Loucy (cell line): Measurements from ENCODE around the gene RPUSD1.

ENCODE experiments used
- H2AFZ ChIP-seq: fragments of 200-600 bp; sonication (generic); 2 replicates; pipeline ENCODE4 v1.6.0; 2016; ENCODE audit warnings: antibody characterized with exemption, mild to moderate bottlenecking, low read length, moderate library complexity
- H3F3A ChIP-seq: fragments of 200-600 bp; 2 replicates; pipeline ENCODE4 v1.6.0; 2016; ENCODE audit warnings: antibody characterized with exemption, low read depth, mild to moderate bottlenecking
- H3K27me3 ChIP-seq: fragments of 200-600 bp; sonication (generic); 2 replicates; pipeline ENCODE4 v1.6.1; 2014; ENCODE audit warnings: low read length, mild to moderate bottlenecking; ENCODE audit not compliant: insufficient read depth, poor library complexity, severe bottlenecking
- H3K36me3 ChIP-seq: fragments of 200-600 bp; sonication (generic); 2 replicates; pipeline ENCODE4 v1.6.1; 2016; ENCODE audit warnings: low read length; ENCODE audit not compliant: insufficient read depth
- H3K4me1 ChIP-seq: fragments of 200-600 bp; sonication (generic); 2 replicates; pipeline ENCODE4 v1.5.1; 2014; ENCODE audit warnings: low read length, mild to moderate bottlenecking; ENCODE audit not compliant: insufficient read depth, poor library complexity, severe bottlenecking
- H3K4me2 ChIP-seq: fragments of 200-600 bp; sonication (generic); 2 replicates; pipeline ENCODE4 v1.6.0; 2014; ENCODE audit warnings: antibody characterized with exemption, low read length, low read depth, mild to moderate bottlenecking; ENCODE audit not compliant: poor library complexity, severe bottlenecking
- H3K4me3 ChIP-seq: fragments of 200-600 bp; sonication (generic); 2 replicates; pipeline ENCODE4 v1.5.1; 2014; ENCODE audit warnings: low read length, mild to moderate bottlenecking, mixed read lengths; ENCODE audit not compliant: poor library complexity, severe bottlenecking
- H3K79me2 ChIP-seq: fragments of 200-600 bp; sonication (generic); 2 replicates; pipeline ENCODE4 v1.6.1; 2014; ENCODE audit warnings: low read length; ENCODE audit not compliant: insufficient read depth
- H3K9ac ChIP-seq: fragments of 200-600 bp; sonication (generic); 2 replicates; pipeline ENCODE4 v1.6.0; 2014; ENCODE audit warnings: mild to moderate bottlenecking, low read depth, low read length, moderate library complexity; ENCODE audit not compliant: poor library complexity, severe bottlenecking
- H3K9me2 ChIP-seq: fragments of 200-600 bp; sonication (generic); replicated peaks from 2 replicates; pipeline ENCODE4 v1.6.1; 2016; ENCODE audit warnings: low read depth, low read length, mixed read lengths
- H3K9me3 ChIP-seq: fragments of 200-600 bp; sonication (generic); 2 replicates; pipeline ENCODE4 v1.6.1; 2014; ENCODE audit warnings: mild to moderate bottlenecking, antibody characterized with exemption, low read length, low read depth; ENCODE audit not compliant: insufficient read depth
- H4K20me1 ChIP-seq: fragments of 200-600 bp; sonication (generic); 2 replicates; pipeline ENCODE4 v1.6.0; 2014; ENCODE audit warnings: antibody characterized with exemption, low read length, mild to moderate bottlenecking; ENCODE audit not compliant: insufficient read depth, poor library complexity, severe bottlenecking
- CTCF ChIP-seq: fragments of 200-600 bp; sonication (generic); conservative IDR thresholded peaks from 2 replicates; pipeline ENCODE4 v1.5.1; 2014; ENCODE audit warnings: mild to moderate bottlenecking, antibody characterized with exemption, low read length
- EZH2phosphoT487 ChIP-seq: fragments of 200-600 bp; IDR thresholded peaks from 2 replicates; pipeline ENCODE4 v1.6.1; 2018; ENCODE audit warnings: antibody characterized with exemption, mild to moderate bottlenecking, moderate library complexity, borderline replicate concordance

Gene RPUSD1

GRCh38 chr16:818592-818991 is 30.4 kb upstream of the RPUSD1 start:
- Histone ChIP-seq H3K4me3 (no peak overlapping the region), H3K9ac (no peak overlapping the region), H3F3A (no peaks in the 10 kb centered on the region), H3K27me3 (no peaks in the 10 kb centered on the region), H3K9me2 (no peaks in the 10 kb centered on the region), H3K9me3 (no peaks in the 10 kb centered on the region), H3K4me2 (no peak overlapping the region), H3K79me2 (no peaks in the 10 kb centered on the region), H4K20me1 (no peaks in the 10 kb centered on the region), H2AFZ (no peak overlapping the region), H3K36me3 (no peaks in the 10 kb centered on the region), H3K4me1 (peaks cover 11% of the 10 kb centered on the region)
- TF ChIP-seq CTCF (no peak), EZH2phosphoT487 (no peak)

GRCh38 chr16:818132-818531 is 30.0 kb upstream of the RPUSD1 start:
- Histone ChIP-seq H2AFZ (no peak overlapping the region), H3K9me2 (no peaks in the 10 kb centered on the region), H3K36me3 (no peaks in the 10 kb centered on the region), H3F3A (no peaks in the 10 kb centered on the region), H3K27me3 (no peaks in the 10 kb centered on the region), H3K9me3 (no peaks in the 10 kb centered on the region), H3K4me2 (no peak overlapping the region), H3K79me2 (no peaks in the 10 kb centered on the region), H3K4me3 (no peak overlapping the region), H3K9ac (no peak overlapping the region), H4K20me1 (no peaks in the 10 kb centered on the region), H3K4me1 (peaks cover 11% of the 10 kb centered on the region)
- TF ChIP-seq CTCF (no peak), EZH2phosphoT487 (no peak)

GRCh38 chr16:817001-817906 is 29.1 kb upstream of the RPUSD1 start:
- Histone ChIP-seq H3K79me2 (no peaks in the 10 kb centered on the region), H3K27me3 (no peaks in the 10 kb centered on the region), H3K9me3 (no peaks in the 10 kb centered on the region), H3K9me2 (no peaks in the 10 kb centered on the region), H3K9ac (no peak overlapping the region), H4K20me1 (no peaks in the 10 kb centered on the region), H3K4me1 (peaks cover 11% of the 10 kb centered on the region), H3K4me3 (no peak overlapping the region), H3F3A (no peaks in the 10 kb centered on the region), H2AFZ (no peak overlapping the region), H3K36me3 (no peaks in the 10 kb centered on the region), H3K4me2 (no peak overlapping the region)
- no peak for TF ChIP-seq CTCF
- no peak for TF ChIP-seq EZH2phosphoT487
